Stimulated activated CD4-positive, alpha-beta T cell treated with anti-CD3 and anti-CD28 coated beads, Interleukin-1b, Interleukin-23, amount 100 ng/mL, for 1 hour (primary cell): Measurements from ENCODE around the gene TNFAIP2.
A peak's percentile ranks its signal among the peaks of the same experiment; 100 is the strongest.

Experiments
- DNase-seq, 2 donors: peaks; one replicate each; pipeline ENCODE4 v3.0.0-alpha.2; 2020; ENCODE audit warnings: low read depth in 2 of 2

Gene TNFAIP2

GRCh38 chr14:103093856-103094405, 29.3 kb upstream of the TNFAIP2 start:
- no peak for DNase-seq

- no peak for DNase-seq
Measured at GRCh38 chr14:103094406-103095209, 28.7 kb upstream of the TNFAIP2 start, which contains the start of gene EXOC3L4. Gene EXOC3L4, plus strand, starts transcription at chr14:103094725. Its CDS starts 5,495 bp downstream, at chr14:103100220.

- DNase-seq = no peak
Measured at GRCh38 chr14:103095210-103095778, 28.0 kb upstream of the TNFAIP2 start.

- no peak for DNase-seq
Measured at GRCh38 chr14:103096387-103096786, 26.9 kb upstream of the TNFAIP2 start.

- DNase-seq = no peak
Measured at GRCh38 chr14:103097244-103097993, 25.8 kb upstream of the TNFAIP2 start.

GRCh38 chr14:103097994-103098957, 25.0 kb upstream of the TNFAIP2 start:
- no peak for DNase-seq

- DNase-seq = no peak
Measured at GRCh38 chr14:103099081-103099732, 24.1 kb upstream of the TNFAIP2 start.

GRCh38 chr14:103099733-103100280, 23.5 kb upstream of the TNFAIP2 start:
- DNase-seq = no peak

GRCh38 chr14:103100281-103101121, 22.8 kb upstream of the TNFAIP2 start:
- no peak for DNase-seq

GRCh38 chr14:103101257-103101962, 21.9 kb upstream of the TNFAIP2 start:
- no peak for DNase-seq

- no peak for DNase-seq
Measured at GRCh38 chr14:103101963-103102688, 21.1 kb upstream of the TNFAIP2 start.

GRCh38 chr14:103102689-103103260, 20.5 kb upstream of the TNFAIP2 start:
- no peak for DNase-seq

GRCh38 chr14:103103461-103104388, 19.5 kb upstream of the TNFAIP2 start:
- no peak for DNase-seq

- DNase-seq = no peak
Measured at GRCh38 chr14:103104389-103104653, 18.9 kb upstream of the TNFAIP2 start.

- DNase-seq = peak; percentile 49 to 63
Measured at GRCh38 chr14:103104654-103105452, 18.4 kb upstream of the TNFAIP2 start.

GRCh38 chr14:103105580-103106150, 17.6 kb upstream of the TNFAIP2 start:
- no peak for DNase-seq
